Ishikawa (cell line): ENCODE data around the gene ADAMTS12.

Experiments
- EGR1 ChIP-seq: IDR thresholded peaks from 2 replicates; pipeline ENCODE4 v1.6.1; 2012
- FOXM1 ChIP-seq: IDR thresholded peaks from 2 replicates; pipeline ENCODE4 v1.6.1; 2012; ENCODE audit warnings: low read depth, borderline replicate concordance
- TCF12 ChIP-seq: IDR thresholded peaks from 2 replicates; pipeline ENCODE4 v1.6.1; 2012; ENCODE audit warnings: low read depth

DNA sequence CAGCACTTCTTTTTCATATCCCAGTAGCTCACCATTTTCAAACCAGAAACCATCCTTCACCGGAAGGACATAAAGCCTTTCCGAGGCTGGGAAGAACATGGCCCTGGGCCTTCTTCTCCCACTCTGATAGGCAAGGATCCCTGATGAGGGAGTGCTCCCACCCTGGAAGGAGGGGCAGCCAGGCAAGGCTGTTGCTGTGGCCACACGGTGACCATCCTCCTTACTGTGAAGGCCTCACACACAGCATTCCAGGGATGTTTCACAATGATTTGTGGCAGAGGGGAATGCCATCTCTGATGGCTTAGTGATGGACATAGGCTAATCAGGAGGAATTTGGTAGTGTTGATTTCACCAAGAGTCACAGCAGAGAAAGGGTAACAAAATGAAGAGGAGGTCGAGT is 130.7 kb downstream of the ADAMTS12 start:
- TF ChIP-seq FOXM1 (no peak), TCF12 (no peak), EGR1 (no peak)
